IMR-90 (cell line): ENCODE results near the gene PAFAH1B1. TPM values are rescaled to one million over a fixed set of nuclear protein-coding genes. Genes with fewer than 3 reads are reported as not detected.

Source experiments
- ATAC-seq: fragments of 200-7000 bp; cut with Tn5 transposase; 2 replicates; pipeline ENCODE4 v1.9.1; 2020; ENCODE audit warnings: low read depth, mild to moderate bottlenecking, moderate library complexity
- BruUV-seq: library from RNA; stranded (reverse); fragments of 400-500 nt; replicated peaks from 2 replicates; lab custom pipeline; 2021; lab: Mats Ljungman, UMichigan
- CTCF ChIA-PET: fragments of 300-600 bp; formaldehyde crosslinking; extraction: SDS; loops from one replicate; lab custom pipeline; 2021; ENCODE audit warnings: antibody characterized with exemption; lab: Yijun Ruan, JAX
- POLR2A ChIA-PET: fragments of 300-600 bp; sonication (Branson Sonifier 250); formaldehyde crosslinking; loops from one replicate; lab custom pipeline; 2022; ENCODE audit warnings: antibody characterized with exemption; ENCODE audit not compliant: unreplicated experiment; lab: Charles Lee
- DNase-seq: peaks from one replicate; pipeline ENCODE4 v3.0.0; 2013
- H2AFZ ChIP-seq: replicated peaks from 2 replicates; pipeline ENCODE3; 2013; ENCODE audit warnings: low read length, mild to moderate bottlenecking; ENCODE audit not compliant: poor library complexity
- H2AK5ac ChIP-seq: 2 replicates; pipeline ENCODE4 v1.6.1; 2013; ENCODE audit warnings: low read depth, low read length, inconsistent platforms
- H2AK9ac ChIP-seq: replicated peaks from 2 replicates; pipeline ENCODE3; 2013; ENCODE audit warnings: mild to moderate bottlenecking, low read depth, low read length, moderate library complexity; ENCODE audit not compliant: poor library complexity
- H2BK120ac ChIP-seq: 2 replicates; pipeline ENCODE4 v1.6.1; 2013; ENCODE audit warnings: low read depth, low read length, inconsistent platforms
- H2BK15ac ChIP-seq: 3 replicates; pipeline ENCODE4 v1.6.1; 2013; ENCODE audit warnings: low read depth, low read length, inconsistent platforms
- H2BK20ac ChIP-seq: 2 replicates; pipeline ENCODE4 v1.6.1; 2013; ENCODE audit warnings: low read depth, mild to moderate bottlenecking, inconsistent platforms, low read length, moderate library complexity
- H2BK5ac ChIP-seq: 2 replicates; pipeline ENCODE4 v1.6.1; 2013; ENCODE audit warnings: mild to moderate bottlenecking, low read depth, low read length, inconsistent platforms; ENCODE audit not compliant: poor library complexity, severe bottlenecking
- H3K14ac ChIP-seq: replicated peaks from 2 replicates; pipeline ENCODE4 v1.6.1; 2013; ENCODE audit warnings: low read depth, low read length, inconsistent platforms
- H3K18ac ChIP-seq: 2 replicates; pipeline ENCODE4 v1.6.1; 2013; ENCODE audit warnings: low read depth, low read length, control low read depth
- H3K23ac ChIP-seq: 2 replicates; pipeline ENCODE4 v1.6.1; 2013; ENCODE audit warnings: low read depth, low read length, inconsistent platforms
- H3K27ac ChIP-seq: 2 replicates; pipeline ENCODE4 v1.5.1; 2013; ENCODE audit warnings: mild to moderate bottlenecking, control low read depth, low read length; ENCODE audit not compliant: insufficient read depth
- H3K27me3 ChIP-seq: 2 replicates; pipeline ENCODE4 v1.6.1; 2013; ENCODE audit warnings: low read length; ENCODE audit not compliant: control insufficient read depth, insufficient read depth
- H3K36me3 ChIP-seq: 2 replicates; pipeline ENCODE4 v1.6.1; 2013; ENCODE audit warnings: low read length, mixed read lengths; ENCODE audit not compliant: control insufficient read depth, insufficient read depth
- H3K4ac ChIP-seq: 2 replicates; pipeline ENCODE4 v1.6.1; 2013; ENCODE audit warnings: low read depth, low read length, inconsistent platforms
- H3K4me1 ChIP-seq: 2 replicates; pipeline ENCODE4 v1.6.1; 2013; ENCODE audit warnings: low read length, mixed read lengths; ENCODE audit not compliant: control insufficient read depth, insufficient read depth
- H3K4me2 ChIP-seq: 2 replicates; pipeline ENCODE4 v1.6.1; 2013; ENCODE audit warnings: low read depth, mild to moderate bottlenecking, control low read depth, low read length, moderate library complexity
- H3K4me3 ChIP-seq: 2 replicates; pipeline ENCODE4 v1.5.1; 2013; ENCODE audit warnings: low read depth, mild to moderate bottlenecking, control low read depth, low read length, moderate library complexity; ENCODE audit not compliant: insufficient read depth
- H3K56ac ChIP-seq: 2 replicates; pipeline ENCODE4 v1.6.1; 2013; ENCODE audit warnings: low read length, inconsistent platforms; ENCODE audit not compliant: insufficient read depth; ENCODE audit errors: extremely low read depth
- H3K79me1 ChIP-seq, 2 experiments: 2 replicates each; pipeline ENCODE4 v1.6.1; 2013; ENCODE audit warnings: low read length in 2 of 2, inconsistent platforms in 1 of 2, low read depth in 1 of 2
- H3K9ac ChIP-seq: 2 replicates; pipeline ENCODE4 v1.6.1; 2013; ENCODE audit warnings: low read depth, low read length, control low read depth
- H3K9me1 ChIP-seq: 2 replicates; pipeline ENCODE4 v1.6.1; 2013; ENCODE audit warnings: low read length, inconsistent platforms; ENCODE audit not compliant: insufficient read depth
- H3K9me3 ChIP-seq: 2 replicates; pipeline ENCODE4 v1.6.1; 2013; ENCODE audit warnings: low read length; ENCODE audit not compliant: control insufficient read depth, insufficient read depth
- H4K20me1 ChIP-seq: 2 replicates; pipeline ENCODE4 v1.6.1; 2013; ENCODE audit warnings: low read length, inconsistent platforms; ENCODE audit not compliant: insufficient read depth
- H4K5ac ChIP-seq: 2 replicates; pipeline ENCODE4 v1.6.1; 2013; ENCODE audit warnings: mild to moderate bottlenecking, low read depth, low read length, control low read depth
- H4K8ac ChIP-seq, 2 experiments: 2 replicates each; pipeline ENCODE4 v1.6.1; 2013; ENCODE audit warnings: low read depth in 2 of 2, low read length in 2 of 2, control low read depth in 1 of 2, inconsistent platforms in 1 of 2
- H4K91ac ChIP-seq: 2 replicates; pipeline ENCODE4 v1.6.1; 2013; ENCODE audit warnings: low read depth, low read length, inconsistent platforms; ENCODE audit not compliant: insufficient read depth
- BHLHE40 ChIP-seq: fragments of 150-350 bp; IDR thresholded peaks from 2 replicates; pipeline ENCODE4 v1.6.1; 2016; ENCODE audit warnings: mild to moderate bottlenecking, low read depth, low read length
- CEBPB ChIP-seq: IDR thresholded peaks from 2 replicates; pipeline ENCODE4 v1.6.1; 2012; ENCODE audit warnings: low read depth, low read length, improper control_type of control experiment
- CHD1 ChIP-seq: IDR thresholded peaks from 2 replicates; pipeline ENCODE4 v1.6.1; 2012; ENCODE audit warnings: low read depth, low read length, improper control_type of control experiment
- FOS ChIP-seq: fragments of 150-350 bp; IDR thresholded peaks from 2 replicates; pipeline ENCODE4 v1.6.1; 2016; ENCODE audit warnings: low read depth, low read length
- MAFK ChIP-seq: IDR thresholded peaks from 2 replicates; pipeline ENCODE4 v1.6.1; 2012; ENCODE audit warnings: low read depth, low read length, improper control_type of control experiment
- MAZ ChIP-seq: IDR thresholded peaks from 2 replicates; pipeline ENCODE4 v1.6.1; 2012; ENCODE audit warnings: low read depth, mild to moderate bottlenecking, low read length, improper control_type of control experiment, moderate library complexity, borderline replicate concordance
- MXI1 ChIP-seq: IDR thresholded peaks from 2 replicates; pipeline ENCODE4 v1.6.1; 2012; ENCODE audit warnings: low read depth, mild to moderate bottlenecking, low read length, moderate library complexity, borderline replicate concordance
- NFE2L2 ChIP-seq: fragments of 150-350 bp; IDR thresholded peaks from 2 replicates; pipeline ENCODE4 v1.6.1; 2016; ENCODE audit warnings: low read depth, mild to moderate bottlenecking, low read length
- POLR2A ChIP-seq: IDR thresholded peaks from 2 replicates; pipeline ENCODE4 v1.6.1; 2012; ENCODE audit warnings: mild to moderate bottlenecking, low read depth, low read length
- RAD21 ChIP-seq: IDR thresholded peaks from 2 replicates; pipeline ENCODE4 v1.6.1; 2012; ENCODE audit warnings: low read length, improper control_type of control experiment
- RCOR1 ChIP-seq: IDR thresholded peaks from 2 replicates; pipeline ENCODE4 v1.6.1; 2012; ENCODE audit warnings: mild to moderate bottlenecking, low read length, improper control_type of control experiment; ENCODE audit not compliant: insufficient replicate concordance
- RFX5 ChIP-seq: IDR thresholded peaks from 2 replicates; pipeline ENCODE4 v1.8.0; 2012; ENCODE audit warnings: low read depth, mild to moderate bottlenecking, low read length, moderate library complexity
- SMC3 ChIP-seq: fragments of 150-350 bp; IDR thresholded peaks from 2 replicates; pipeline ENCODE4 v1.6.1; 2016; ENCODE audit warnings: low read depth, mild to moderate bottlenecking, antibody characterized with exemption, low read length, moderate library complexity
- WGBS, 2 experiments: methylation state at CpG; one replicate each; pipeline versions ENCODE4 v1.1.5 to v1.1.7; 2013; ENCODE audit warnings: missing lambda C conversion rate in 2 of 2; ENCODE audit not compliant: insufficient read length in 1 of 2; ENCODE audit errors: extremely low coverage in 2 of 2; 5-methylcytosine and 5-hydroxymethylcytosine counted together
- dilution Hi-C: fragments of 300-500 bp; cut with HindIII; formaldehyde crosslinking; loops from one replicate; pipeline ENCODE4 v1.14.3; 2018; ENCODE audit warnings: low sequenced_read_pairs; ENCODE audit not compliant: unreplicated experiment
- in situ Hi-C: fragments of 300-500 bp; cut with MboI; formaldehyde crosslinking; loops from 3 replicates; pipeline ENCODE4 v1.14.3; 2019; ENCODE audit warnings: low sequenced_read_pairs, inconsistent platforms, mixed read lengths
- intact Hi-C: fragments of 100-400 bp; cut with micrococcal nuclease; formaldehyde crosslinking; loops from 2 replicates; pipeline ENCODE4 v1.10.0; 2022
- polyA plus RNA-seq, 3 experiments: library from polyadenylated mRNA; depleted of rRNA; stranded (reverse); fragments of >200 nt; gene quantifications; 2 replicates each; pipeline ENCODE4 v1.2.3, GENCODE V29; 2012; ENCODE audit warnings: low replicate concordance in 1 of 3
- total RNA-seq: library from RNA; depleted of rRNA; stranded (reverse); fragments of >200 nt; gene quantifications from 2 replicates; pipeline ENCODE4 v1.2.3, GENCODE V29; 2012
- TF ChIP-seq, protein P1 (sequence below): fragments of 150-350 bp; IDR thresholded peaks from 2 replicates; pipeline ENCODE4 v1.6.1; 2017; ENCODE audit warnings: mild to moderate bottlenecking, antibody characterized with exemption, low read length, low read depth
- TF ChIP-seq, protein P2 (sequence below): conservative IDR thresholded peaks from 2 replicates; pipeline ENCODE4 v1.5.1; 2012; ENCODE audit warnings: mild to moderate bottlenecking, low read depth, low read length, improper control_type of control experiment
- TF ChIP-seq, protein P3 (sequence below): fragments of 150-350 bp; IDR thresholded peaks from 2 replicates; pipeline ENCODE4 v1.6.1; 2016; ENCODE audit warnings: low read depth, mild to moderate bottlenecking, low read length, moderate library complexity, borderline replicate concordance

The PAFAH1B1 gene
- total and polyA plus RNA-seq, 2 of the 4 experiments (the other 2 are of a cell fraction): 64.5 to 127 TPM

DNA sequence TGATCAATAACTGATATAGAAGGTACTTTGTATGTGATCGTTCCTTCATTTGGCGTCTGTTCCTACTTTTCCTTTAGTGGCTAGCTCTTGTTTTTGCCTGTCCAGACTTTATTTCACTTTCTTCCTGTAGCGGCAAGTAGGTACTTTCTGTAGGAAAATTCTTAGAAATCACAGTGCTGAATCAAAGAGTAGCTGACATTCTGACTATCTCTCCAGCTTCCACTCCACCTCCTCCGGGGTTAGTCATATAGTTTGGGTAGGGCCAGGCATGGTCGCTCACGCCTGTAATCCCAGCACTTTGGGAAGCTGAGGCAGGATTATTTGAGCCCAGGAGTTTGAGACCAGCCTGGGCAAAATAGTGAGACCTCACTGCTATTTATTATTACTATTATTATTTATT, 29.9 kb upstream of the PAFAH1B1 start:
- H3K27me3 ChIP-seq: no peaks in the 10 kb centered on the region
- POLR2A ChIA-PET: no interaction called here
- no peak overlapping the region for H3K4me3 ChIP-seq
- CTCF ChIA-PET: no interaction called here
- H3K23ac ChIP-seq: no peak overlapping the region
- no peak overlapping the region for H3K18ac ChIP-seq
- no peak overlapping the region for H4K5ac ChIP-seq
- H2AK9ac ChIP-seq: no peak overlapping the region
- H2BK5ac ChIP-seq: no peak overlapping the region
- intact Hi-C loops: no loop called here
- no peak overlapping the region for H3K4me2 ChIP-seq
- no peak overlapping the region for H3K56ac ChIP-seq
- no peak overlapping the region for H3K9ac ChIP-seq
- DNase-seq: no peak
- H3K27ac ChIP-seq: no peak overlapping the region
- no peaks in the 10 kb centered on the region for H3K36me3 ChIP-seq
- H4K20me1 ChIP-seq: no peaks in the 10 kb centered on the region
- no TSS peak for BruUV-seq
- H3K4me1 ChIP-seq: no peaks in the 10 kb centered on the region
- TF ChIP-seq BHLHE40: no peak
- TF ChIP-seq, protein P1, sequence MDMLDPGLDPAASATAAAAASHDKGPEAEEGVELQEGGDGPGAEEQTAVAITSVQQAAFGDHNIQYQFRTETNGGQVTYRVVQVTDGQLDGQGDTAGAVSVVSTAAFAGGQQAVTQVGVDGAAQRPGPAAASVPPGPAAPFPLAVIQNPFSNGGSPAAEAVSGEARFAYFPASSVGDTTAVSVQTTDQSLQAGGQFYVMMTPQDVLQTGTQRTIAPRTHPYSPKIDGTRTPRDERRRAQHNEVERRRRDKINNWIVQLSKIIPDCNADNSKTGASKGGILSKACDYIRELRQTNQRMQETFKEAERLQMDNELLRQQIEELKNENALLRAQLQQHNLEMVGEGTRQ: no peak
- TF ChIP-seq SMC3: no peak
- TF ChIP-seq MAZ: no peak
- no peak for TF ChIP-seq RFX5
- no peak for TF ChIP-seq RCOR1
- no peak for TF ChIP-seq MXI1
- no peak for TF ChIP-seq MAFK
- TF ChIP-seq POLR2A: no peak
- TF ChIP-seq, protein P2, sequence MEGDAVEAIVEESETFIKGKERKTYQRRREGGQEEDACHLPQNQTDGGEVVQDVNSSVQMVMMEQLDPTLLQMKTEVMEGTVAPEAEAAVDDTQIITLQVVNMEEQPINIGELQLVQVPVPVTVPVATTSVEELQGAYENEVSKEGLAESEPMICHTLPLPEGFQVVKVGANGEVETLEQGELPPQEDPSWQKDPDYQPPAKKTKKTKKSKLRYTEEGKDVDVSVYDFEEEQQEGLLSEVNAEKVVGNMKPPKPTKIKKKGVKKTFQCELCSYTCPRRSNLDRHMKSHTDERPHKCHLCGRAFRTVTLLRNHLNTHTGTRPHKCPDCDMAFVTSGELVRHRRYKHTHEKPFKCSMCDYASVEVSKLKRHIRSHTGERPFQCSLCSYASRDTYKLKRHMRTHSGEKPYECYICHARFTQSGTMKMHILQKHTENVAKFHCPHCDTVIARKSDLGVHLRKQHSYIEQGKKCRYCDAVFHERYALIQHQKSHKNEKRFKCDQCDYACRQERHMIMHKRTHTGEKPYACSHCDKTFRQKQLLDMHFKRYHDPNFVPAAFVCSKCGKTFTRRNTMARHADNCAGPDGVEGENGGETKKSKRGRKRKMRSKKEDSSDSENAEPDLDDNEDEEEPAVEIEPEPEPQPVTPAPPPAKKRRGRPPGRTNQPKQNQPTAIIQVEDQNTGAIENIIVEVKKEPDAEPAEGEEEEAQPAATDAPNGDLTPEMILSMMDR: no peak
- no peak for TF ChIP-seq NFE2L2
- no peak for TF ChIP-seq CHD1
- TF ChIP-seq, protein P3, sequence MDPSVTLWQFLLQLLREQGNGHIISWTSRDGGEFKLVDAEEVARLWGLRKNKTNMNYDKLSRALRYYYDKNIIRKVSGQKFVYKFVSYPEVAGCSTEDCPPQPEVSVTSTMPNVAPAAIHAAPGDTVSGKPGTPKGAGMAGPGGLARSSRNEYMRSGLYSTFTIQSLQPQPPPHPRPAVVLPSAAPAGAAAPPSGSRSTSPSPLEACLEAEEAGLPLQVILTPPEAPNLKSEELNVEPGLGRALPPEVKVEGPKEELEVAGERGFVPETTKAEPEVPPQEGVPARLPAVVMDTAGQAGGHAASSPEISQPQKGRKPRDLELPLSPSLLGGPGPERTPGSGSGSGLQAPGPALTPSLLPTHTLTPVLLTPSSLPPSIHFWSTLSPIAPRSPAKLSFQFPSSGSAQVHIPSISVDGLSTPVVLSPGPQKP: no peak
- TF ChIP-seq RAD21: no peak
- TF ChIP-seq CEBPB: no peak
- TF ChIP-seq FOS: no peak
- no peak overlapping the region for H2AFZ ChIP-seq
- H2AK5ac ChIP-seq: no peak overlapping the region
- no peak overlapping the region for H3K4ac ChIP-seq
- in situ Hi-C loops: no loop called here
- H3K79me1 ChIP-seq: no peaks in the 10 kb centered on the region
- H2BK120ac ChIP-seq: no peak overlapping the region
- H2BK20ac ChIP-seq: no peak overlapping the region
- WGBS, 2 experiments: no CpG with 5 or more reads among the region's 6 CpGs
- H2BK15ac ChIP-seq: no peak overlapping the region
- H4K91ac ChIP-seq: no peak overlapping the region
- H3K9me3 ChIP-seq: peaks cover 6% of the 10 kb centered on the region
- H3K9me1 ChIP-seq: no peaks in the 10 kb centered on the region
- no peak overlapping the region for H4K8ac ChIP-seq
- dilution Hi-C loops: no loop called here
- ATAC-seq: no peak
- H3K14ac ChIP-seq: no peak overlapping the region
